Keratinocyte (primary cell): ENCODE measurements around the gene NUDT10. TPM values are rescaled to one million over a fixed set of nuclear protein-coding genes. Genes with fewer than 3 reads are reported as not detected.
A peak's percentile ranks its signal among the peaks of the same experiment; 100 is the strongest.
"Not testable (repeated sequence)": the region's sequence is repeated elsewhere in the genome, so short reads cannot be mapped to it uniquely, and the experiment has no call there.

Experiments used
- DNase-seq: peaks from one replicate; pipeline ENCODE4 v3.0.0-alpha.2; 2011; ENCODE audit warnings: low read depth, missing footprints, low spot score
- FAIRE-seq: peaks from 2 replicates; lab custom pipeline; 2011; peaks lifted over from hg19 to GRCh38; lab: Jason Lieb, UNC
- H2AFZ ChIP-seq: 2 replicates; pipeline ENCODE4 v1.6.0; 2012; ENCODE audit warnings: low read length, control low read depth, inconsistent platforms; ENCODE audit not compliant: control insufficient read depth
- H3K27ac ChIP-seq: 2 replicates; pipeline ENCODE4 v1.5.1; 2011; ENCODE audit warnings: low read length; ENCODE audit not compliant: control insufficient read depth, insufficient read depth
- H3K27me3 ChIP-seq: 3 replicates; pipeline ENCODE4 v1.6.0; 2011; ENCODE audit warnings: low read length; ENCODE audit not compliant: control insufficient read depth, insufficient read depth; ENCODE audit errors: extremely low read depth
- H3K36me3 ChIP-seq, 2 experiments: 2 replicates in 1 of 2; 3 replicates in 1 of 2; pipeline ENCODE4 v1.5.1; 2011; ENCODE audit warnings: low read length in 2 of 2, mild to moderate bottlenecking in 1 of 2; ENCODE audit not compliant: control insufficient read depth in 2 of 2, insufficient read depth in 2 of 2; ENCODE audit errors: extremely low read depth in 1 of 2
- H3K4me1 ChIP-seq: 3 replicates; pipeline ENCODE4 v1.5.1; 2011; ENCODE audit warnings: low read length; ENCODE audit not compliant: control insufficient read depth, insufficient read depth; ENCODE audit errors: extremely low read depth
- H3K4me2 ChIP-seq: 3 replicates; pipeline ENCODE4 v1.6.0; 2011; ENCODE audit warnings: low read depth, low read length; ENCODE audit not compliant: control insufficient read depth, insufficient read depth; ENCODE audit errors: extremely low read depth
- H3K4me3 ChIP-seq, 3 experiments: fragments of 200-600 bp in 1 of 3; sonication (generic) in 1 of 3; 2 replicates in 2 of 3; 3 replicates in 1 of 3; pipeline ENCODE4 v1.5.1; 2011 to 2016; ENCODE audit warnings: low read length in 3 of 3, mild to moderate bottlenecking in 3 of 3, control low read depth in 2 of 3, inconsistent platforms in 1 of 3, low read depth in 1 of 3, mixed read lengths in 1 of 3, mixed run types in 1 of 3, moderate library complexity in 1 of 3; ENCODE audit not compliant: control insufficient read depth in 2 of 3, insufficient read depth in 2 of 3; ENCODE audit errors: extremely low read depth in 1 of 3
- H3K79me2 ChIP-seq: 2 replicates; pipeline ENCODE4 v1.6.0; 2012; ENCODE audit warnings: low read length; ENCODE audit not compliant: control insufficient read depth, insufficient read depth
- H3K9ac ChIP-seq: 3 replicates; pipeline ENCODE4 v1.6.0; 2011; ENCODE audit warnings: low read length; ENCODE audit not compliant: control insufficient read depth, insufficient read depth; ENCODE audit errors: extremely low read depth
- H3K9me1 ChIP-seq: 3 replicates; pipeline ENCODE4 v1.6.0; 2011; ENCODE audit warnings: low read length; ENCODE audit not compliant: control insufficient read depth, insufficient read depth; ENCODE audit errors: extremely low read depth
- H3K9me3 ChIP-seq: 2 replicates; pipeline ENCODE4 v1.5.1; 2012; ENCODE audit warnings: low read depth, low read length; ENCODE audit not compliant: control insufficient read depth
- H4K20me1 ChIP-seq: 3 replicates; pipeline ENCODE4 v1.6.0; 2011; ENCODE audit warnings: low read length; ENCODE audit not compliant: control insufficient read depth, insufficient read depth; ENCODE audit errors: extremely low read depth
- EZH2 ChIP-seq: IDR thresholded peaks from one replicate; pipeline ENCODE4 v1.6.1; 2012; ENCODE audit warnings: inconsistent platforms, mild to moderate bottlenecking, low read length, moderate library complexity
- dilution Hi-C: fragments of 300-500 bp; cut with MboI; formaldehyde crosslinking; loops from one replicate; pipeline ENCODE4 v1.7.0; 2020; ENCODE audit warnings: low sequenced_read_pairs; ENCODE audit not compliant: extremely low pct_ligation_motif_present
- polyA plus RNA-seq, 5 experiments: library from polyadenylated mRNA; depleted of rRNA in 3 of 5; stranded (reverse) in 3 of 5; stranded (forward) in 1 of 5; unstranded in 1 of 5; fragments of >200 nt; gene quantifications; 1 replicate in 1 of 5; 2 replicates in 3 of 5; 3 replicates in 1 of 5; pipeline versions ENCODE4 v1.2.1 to v1.2.3, GENCODE V29; 2011 to 2012; ENCODE audit warnings: missing spikeins in 2 of 5, low read depth in 1 of 5, low replicate concordance in 1 of 5
- TF ChIP-seq, protein P1 (sequence below), 3 experiments: IDR thresholded peaks in 1 of 3; conservative IDR thresholded peaks in 1 of 3; optimal IDR thresholded peaks in 1 of 3; 2 replicates in 2 of 3; 3 replicates in 1 of 3; pipeline versions ENCODE3 to v1.5.1; 2011; ENCODE audit warnings: low read length in 3 of 3, mild to moderate bottlenecking in 3 of 3, moderate library complexity in 2 of 3, control low read depth in 1 of 3, inconsistent platforms in 1 of 3; ENCODE audit not compliant: insufficient read depth in 2 of 3; ENCODE audit errors: extremely low read depth in 1 of 3

Gene NUDT10
- polyA plus RNA-seq, 1 donor (not counting 4 experiments of a cell fraction or from before 2014, with no cell fraction given), result 0.24 TPM

DNA sequence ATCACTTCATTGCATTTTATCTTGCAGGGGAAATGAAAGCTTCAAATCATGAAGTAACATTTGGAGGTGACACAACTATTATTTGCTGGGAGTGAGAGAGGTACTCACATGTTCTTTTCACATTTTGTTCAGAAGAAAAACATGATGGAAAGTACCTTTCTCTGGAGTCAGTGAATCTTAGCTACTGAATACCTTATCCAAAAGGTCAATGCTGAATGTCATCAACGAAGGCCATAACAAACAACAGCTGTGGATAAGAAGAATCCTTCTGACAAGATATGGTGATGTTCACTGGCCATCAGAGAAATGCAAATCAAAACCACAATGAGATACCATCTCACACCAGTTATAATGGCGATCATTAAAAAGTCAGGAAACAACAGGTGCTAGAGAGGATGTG is 36.5 kb upstream of the NUDT10 start:
- Histone ChIP-seq H3K9me3 (no peaks in the 10 kb centered on the region), H4K20me1 (no peaks in the 10 kb centered on the region), H3K36me3 (no peaks in the 10 kb centered on the region), H3K9me1 (no peaks in the 10 kb centered on the region), H3K79me2 (no peaks in the 10 kb centered on the region), H3K4me1 (no peaks in the 10 kb centered on the region), H3K4me2 (no peak overlapping the region), H3K4me3 (no peak overlapping the region), H3K27me3 (no peaks in the 10 kb centered on the region), H3K27ac (no peak overlapping the region), H2AFZ (no peak overlapping the region), H3K9ac (no peak overlapping the region)
- dilution Hi-C loops, result no loop called here
- TF ChIP-seq EZH2, result no peak
- TF ChIP-seq, protein P1, sequence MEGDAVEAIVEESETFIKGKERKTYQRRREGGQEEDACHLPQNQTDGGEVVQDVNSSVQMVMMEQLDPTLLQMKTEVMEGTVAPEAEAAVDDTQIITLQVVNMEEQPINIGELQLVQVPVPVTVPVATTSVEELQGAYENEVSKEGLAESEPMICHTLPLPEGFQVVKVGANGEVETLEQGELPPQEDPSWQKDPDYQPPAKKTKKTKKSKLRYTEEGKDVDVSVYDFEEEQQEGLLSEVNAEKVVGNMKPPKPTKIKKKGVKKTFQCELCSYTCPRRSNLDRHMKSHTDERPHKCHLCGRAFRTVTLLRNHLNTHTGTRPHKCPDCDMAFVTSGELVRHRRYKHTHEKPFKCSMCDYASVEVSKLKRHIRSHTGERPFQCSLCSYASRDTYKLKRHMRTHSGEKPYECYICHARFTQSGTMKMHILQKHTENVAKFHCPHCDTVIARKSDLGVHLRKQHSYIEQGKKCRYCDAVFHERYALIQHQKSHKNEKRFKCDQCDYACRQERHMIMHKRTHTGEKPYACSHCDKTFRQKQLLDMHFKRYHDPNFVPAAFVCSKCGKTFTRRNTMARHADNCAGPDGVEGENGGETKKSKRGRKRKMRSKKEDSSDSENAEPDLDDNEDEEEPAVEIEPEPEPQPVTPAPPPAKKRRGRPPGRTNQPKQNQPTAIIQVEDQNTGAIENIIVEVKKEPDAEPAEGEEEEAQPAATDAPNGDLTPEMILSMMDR (optimal IDR thresholded peaks at IDR 0.05 in 1 of 3, IDR thresholded peaks at IDR 0.05 in 1 of 3, conservative IDR thresholded peaks at IDR 0.05 in 1 of 3; ENCODE audit: extremely low read depth in 1 of 3, insufficient read depth in 2 of 3, low read length in 3 of 3), result no peak
- no peak for FAIRE-seq
- DNase-seq, result no peak

DNA sequence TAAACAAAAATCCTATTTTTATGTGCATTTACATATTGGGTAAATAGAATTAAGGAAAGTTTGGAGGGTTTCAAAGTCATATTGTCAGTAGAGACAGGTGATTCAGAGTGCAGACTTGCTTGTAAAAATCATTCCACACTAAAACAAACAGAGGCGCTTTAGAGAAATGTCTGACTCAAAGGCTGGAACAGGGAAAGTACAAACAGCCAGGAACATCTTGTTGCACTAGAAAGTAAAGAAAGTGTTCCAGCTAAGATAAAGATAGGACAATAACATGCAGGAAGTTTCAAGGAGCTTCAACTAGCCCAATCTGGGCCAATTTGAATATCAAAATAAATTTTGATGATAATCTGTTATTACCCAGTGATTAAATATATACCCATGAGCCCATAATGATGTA is 16.4 kb upstream of the NUDT10 start:
- H3K4me2 ChIP-seq, result no peak overlapping the region
- dilution Hi-C loops, result no loop called here
- H3K27me3 ChIP-seq, result no peaks in the 10 kb centered on the region
- no peak for TF ChIP-seq EZH2
- TF ChIP-seq, protein P1 (optimal IDR thresholded peaks at IDR 0.05 in 1 of 3, IDR thresholded peaks at IDR 0.05 in 1 of 3, conservative IDR thresholded peaks at IDR 0.05 in 1 of 3; ENCODE audit: extremely low read depth in 1 of 3, insufficient read depth in 2 of 3, low read length in 3 of 3), result no peak
- H3K9me3 ChIP-seq, result no peaks in the 10 kb centered on the region
- H3K9me1 ChIP-seq, result no peaks in the 10 kb centered on the region
- no peaks in the 10 kb centered on the region for H3K36me3 ChIP-seq
- no peak overlapping the region for H3K27ac ChIP-seq
- no peak for FAIRE-seq
- no peaks in the 10 kb centered on the region for H4K20me1 ChIP-seq
- H2AFZ ChIP-seq, result no peak overlapping the region
- no peaks in the 10 kb centered on the region for H3K4me1 ChIP-seq
- no peaks in the 10 kb centered on the region for H3K79me2 ChIP-seq
- no peak for DNase-seq
- H3K4me3 ChIP-seq, result no peak overlapping the region
- no peak overlapping the region for H3K9ac ChIP-seq

DNA sequence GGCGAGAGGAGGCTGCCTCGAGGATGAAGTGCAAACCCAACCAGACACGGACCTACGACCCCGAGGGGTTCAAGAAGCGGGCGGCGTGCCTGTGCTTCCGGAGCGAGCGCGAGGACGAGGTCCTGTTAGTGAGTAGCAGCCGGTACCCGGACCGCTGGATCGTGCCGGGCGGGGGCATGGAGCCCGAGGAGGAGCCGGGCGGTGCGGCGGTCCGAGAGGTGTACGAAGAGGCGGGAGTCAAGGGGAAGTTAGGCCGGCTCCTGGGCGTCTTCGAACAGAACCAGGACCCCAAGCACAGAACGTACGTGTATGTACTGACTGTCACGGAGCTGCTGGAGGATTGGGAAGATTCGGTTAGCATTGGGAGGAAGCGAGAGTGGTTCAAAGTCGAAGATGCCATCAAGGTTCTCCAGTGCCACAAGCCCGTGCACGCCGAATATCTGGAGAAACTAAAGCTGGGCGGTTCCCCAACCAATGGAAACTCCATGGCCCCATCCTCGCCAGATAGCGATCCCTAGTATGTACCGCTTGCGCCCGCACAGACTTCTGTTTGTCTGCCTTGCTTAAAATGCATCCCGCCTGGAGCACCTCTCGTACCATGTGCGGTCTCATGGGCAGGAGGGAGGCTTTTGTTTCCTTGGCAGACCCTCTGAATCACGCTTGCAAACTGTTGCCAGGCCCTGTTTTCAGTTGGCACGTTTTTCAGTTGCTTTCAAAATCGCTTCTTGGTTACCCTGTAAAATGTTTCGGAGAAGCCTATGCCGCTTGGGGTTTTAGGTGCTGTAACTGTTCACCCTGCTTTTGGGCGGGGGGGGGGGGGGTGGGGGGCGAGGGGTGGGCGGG is 542 bp downstream of the NUDT10 start:
- FAIRE-seq, H3K79me2 ChIP-seq, dilution Hi-C loops, H3K9me1 ChIP-seq, H3K27ac ChIP-seq, H3K36me3 ChIP-seq, DNase-seq, H2AFZ ChIP-seq, H3K27me3 ChIP-seq, H3K9ac ChIP-seq, H3K4me1 ChIP-seq, H4K20me1 ChIP-seq, H3K9me3 ChIP-seq: not testable (repeated sequence)
- H3K4me3 ChIP-seq, result peak overlapping the region in 1 of 3 experiments; percentile 28
- peak overlapping the region; percentile 27 for H3K4me2 ChIP-seq
